Stimulated activated CD4-positive, alpha-beta T cell treated with anti-CD3 and anti-CD28 coated beads, Interleukin-15, amount 100 ng/mL, for 24 hours (primary cell): Measurements from ENCODE around the gene SPHKAP.
"Not testable (repeated sequence)": the region's sequence is repeated elsewhere in the genome, so short reads cannot be mapped to it uniquely, and the experiment has no call there.

ENCODE experiments used
- DNase-seq: peaks from one replicate; pipeline ENCODE4 v3.0.0-alpha.2; 2020

The SPHKAP gene

DNA sequence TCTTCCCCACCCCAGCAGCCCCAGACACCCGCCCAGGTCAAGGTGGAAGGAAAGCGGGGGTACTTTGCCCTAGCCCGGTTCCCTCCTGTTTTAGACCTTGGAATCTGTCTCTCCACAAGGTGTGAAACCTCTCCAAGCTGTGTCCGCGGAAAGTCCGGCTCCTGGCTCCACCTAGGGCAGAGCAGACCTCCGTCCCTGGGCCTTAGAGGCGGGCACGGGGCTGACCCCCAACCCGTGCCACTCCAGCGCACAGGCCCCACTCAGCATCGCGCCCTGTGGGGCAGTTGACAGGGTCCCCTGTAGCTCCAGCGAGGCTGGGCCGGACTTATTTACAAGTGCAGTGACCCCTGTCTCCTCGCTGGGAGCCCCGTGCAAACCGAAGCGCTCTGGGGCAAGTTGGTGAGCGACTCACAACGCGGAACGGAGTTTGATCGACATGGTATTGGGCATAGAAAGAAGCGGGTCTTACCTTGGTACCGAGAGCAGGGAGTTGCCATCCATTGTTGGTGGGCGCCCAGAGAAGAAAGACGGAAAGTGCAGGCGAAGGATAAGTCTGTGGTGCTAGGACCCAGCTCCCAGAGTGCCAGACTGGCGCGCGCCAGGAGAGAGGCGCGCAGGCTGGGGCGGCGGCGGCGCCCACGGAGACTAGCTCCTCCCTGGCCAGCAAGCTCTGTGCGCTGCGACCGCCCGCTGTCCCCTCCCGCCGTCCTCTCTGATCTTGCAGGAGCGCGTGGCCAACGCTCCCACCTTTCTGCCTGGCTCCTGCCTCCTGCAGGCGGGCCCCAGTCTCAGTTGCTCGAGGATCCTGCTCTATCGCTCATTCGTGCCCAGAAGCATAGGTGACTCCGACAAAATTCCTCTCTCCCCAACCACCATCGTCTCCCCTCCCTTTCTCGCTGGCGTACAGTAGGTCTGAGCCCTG, at the start of gene SPHKAP:
Gene SPHKAP (minus strand): TSS at position 590 of the 922 bp plus-strand sequence. CDS start 89 bp downstream, at position 501.
- DNase-seq, result no peak

DNA sequence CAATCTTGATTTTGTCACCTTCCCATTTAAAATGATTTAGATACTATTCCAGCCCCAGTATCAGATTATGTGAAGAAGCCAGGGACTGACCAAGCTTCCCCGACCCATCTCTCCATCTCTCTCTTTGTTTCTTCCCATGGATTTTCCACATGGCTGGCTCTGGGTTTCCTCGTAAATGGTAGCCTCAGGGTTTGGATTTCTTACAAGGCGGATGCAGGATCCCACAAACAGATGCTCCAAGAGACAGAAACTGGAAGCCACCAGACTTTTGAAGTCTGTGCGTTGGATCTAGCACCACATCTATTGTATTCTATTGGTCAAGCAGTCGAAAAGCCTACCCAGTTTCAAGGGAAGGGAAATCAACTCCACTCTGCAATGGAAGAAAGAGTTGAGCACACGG, 46.0 kb upstream of the SPHKAP start:
- no peak for DNase-seq

GRCh38 chr2:228224410-228224809, 42.9 kb upstream of the SPHKAP start:
- no peak for DNase-seq

- DNase-seq, result not testable (repeated sequence)
Observed at GRCh38 chr2:228218593-228218992, 37.1 kb upstream of the SPHKAP start.

GRCh38 chr2:228197504-228197903, 16.0 kb upstream of the SPHKAP start:
- DNase-seq, result no peak

GRCh38 chr2:228180181-228181097, 1.0 kb downstream of the SPHKAP start:
- DNase-seq, result no peak

- no peak for DNase-seq
Observed at GRCh38 chr2:228167290-228167689, 14.2 kb downstream of the SPHKAP start.

GRCh38 chr2:228164718-228165117, 16.8 kb downstream of the SPHKAP start:
- no peak for DNase-seq

GRCh38 chr2:228157841-228158240, 23.6 kb downstream of the SPHKAP start:
- DNase-seq, result no peak

GRCh38 chr2:228144961-228145360, 36.5 kb downstream of the SPHKAP start:
- DNase-seq, result no peak

DNA sequence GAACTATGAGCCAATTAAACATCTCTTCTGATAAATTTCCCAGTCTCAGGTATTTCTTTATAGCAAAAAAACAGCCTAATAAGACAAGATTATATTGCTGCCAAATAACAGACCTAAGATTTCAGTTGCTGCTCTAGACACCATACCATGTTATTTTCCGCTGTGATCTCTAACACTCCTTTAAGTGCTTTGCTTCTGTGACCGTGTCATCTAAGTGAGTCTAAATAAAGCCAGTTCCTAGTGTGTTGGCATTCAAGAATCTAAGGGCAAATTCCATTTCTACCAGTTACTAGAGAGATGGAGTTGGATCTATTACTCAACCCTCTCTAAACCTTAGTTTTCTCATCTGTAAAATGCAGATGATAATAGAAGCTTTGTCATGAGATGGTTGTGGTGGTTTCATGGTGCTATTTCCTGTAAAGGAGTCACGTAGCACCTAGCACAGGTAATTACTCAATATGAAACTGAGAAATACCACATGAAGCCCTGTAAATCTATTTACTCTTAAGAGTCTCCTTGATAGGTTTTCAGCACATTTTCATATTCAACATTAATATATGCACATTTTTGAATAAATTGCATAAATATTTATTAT, 40.5 kb downstream of the SPHKAP start:
- no peak for DNase-seq

GRCh38 chr2:228136027-228136426, 45.5 kb downstream of the SPHKAP start:
- no peak for DNase-seq

DNA sequence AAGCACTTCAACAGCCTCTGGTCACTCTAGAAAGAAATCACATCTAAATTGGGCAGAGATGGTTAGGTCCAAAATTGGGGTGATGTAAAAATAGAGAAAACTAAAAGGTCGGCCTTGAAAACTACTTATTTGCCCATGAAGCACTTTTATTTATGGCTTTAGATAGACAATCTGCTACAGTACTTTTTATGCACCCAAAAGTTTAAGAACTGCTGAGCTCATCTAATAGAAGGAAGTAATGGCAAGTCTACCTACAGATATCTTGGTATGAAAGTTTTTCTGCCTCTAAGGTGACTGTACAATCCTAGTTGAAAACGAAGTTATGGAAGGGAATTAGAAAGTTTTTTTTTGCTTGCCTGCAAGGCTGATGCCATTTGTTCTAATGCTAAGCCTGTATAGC, 46.2 kb downstream of the SPHKAP start:
- no peak for DNase-seq

DNA sequence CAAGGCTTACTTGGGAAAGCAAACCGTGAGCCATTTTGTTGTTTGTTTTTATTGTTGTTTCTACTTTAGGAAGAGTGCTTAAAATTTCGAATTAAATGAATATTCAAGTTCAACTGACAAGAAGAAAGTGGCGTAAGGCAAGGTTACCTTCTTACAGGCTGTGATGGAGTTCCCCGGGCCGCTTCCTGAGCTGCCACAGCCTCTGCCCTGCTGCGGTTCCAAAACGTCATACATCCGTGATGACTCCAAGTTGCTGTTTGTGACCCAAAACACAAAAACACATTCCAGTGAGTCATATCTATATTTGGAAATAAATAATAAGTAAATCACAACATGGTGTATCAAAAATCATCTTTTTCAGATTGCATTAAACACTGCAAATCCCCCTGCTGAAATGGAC, 49.7 kb downstream of the SPHKAP start:
- no peak for DNase-seq

- DNase-seq, result no peak
Observed at GRCh38 chr2:228126401-228126800, 55.1 kb downstream of the SPHKAP start.

DNA sequence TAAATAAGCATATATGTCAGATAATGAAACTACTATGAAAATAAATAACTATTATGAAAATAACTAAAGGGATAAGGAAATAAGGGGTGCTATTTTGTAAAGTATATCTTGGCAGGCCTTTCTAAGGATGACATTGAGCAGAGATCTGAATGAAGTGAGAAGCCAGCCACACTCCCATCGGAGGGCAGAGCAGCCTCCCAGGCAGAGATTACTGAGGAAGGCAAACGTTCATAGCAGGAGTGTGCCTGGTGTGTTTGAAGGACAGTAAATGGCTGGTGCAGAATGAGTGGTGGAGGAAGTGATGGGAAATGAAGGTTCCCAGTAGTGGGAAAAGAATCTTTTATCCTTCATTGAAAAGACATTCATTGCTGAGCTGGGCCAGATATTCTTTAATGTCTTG, 62.5 kb downstream of the SPHKAP start:
- DNase-seq, result no peak

GRCh38 chr2:228107846-228108245, 73.6 kb downstream of the SPHKAP start:
- no peak for DNase-seq

DNA sequence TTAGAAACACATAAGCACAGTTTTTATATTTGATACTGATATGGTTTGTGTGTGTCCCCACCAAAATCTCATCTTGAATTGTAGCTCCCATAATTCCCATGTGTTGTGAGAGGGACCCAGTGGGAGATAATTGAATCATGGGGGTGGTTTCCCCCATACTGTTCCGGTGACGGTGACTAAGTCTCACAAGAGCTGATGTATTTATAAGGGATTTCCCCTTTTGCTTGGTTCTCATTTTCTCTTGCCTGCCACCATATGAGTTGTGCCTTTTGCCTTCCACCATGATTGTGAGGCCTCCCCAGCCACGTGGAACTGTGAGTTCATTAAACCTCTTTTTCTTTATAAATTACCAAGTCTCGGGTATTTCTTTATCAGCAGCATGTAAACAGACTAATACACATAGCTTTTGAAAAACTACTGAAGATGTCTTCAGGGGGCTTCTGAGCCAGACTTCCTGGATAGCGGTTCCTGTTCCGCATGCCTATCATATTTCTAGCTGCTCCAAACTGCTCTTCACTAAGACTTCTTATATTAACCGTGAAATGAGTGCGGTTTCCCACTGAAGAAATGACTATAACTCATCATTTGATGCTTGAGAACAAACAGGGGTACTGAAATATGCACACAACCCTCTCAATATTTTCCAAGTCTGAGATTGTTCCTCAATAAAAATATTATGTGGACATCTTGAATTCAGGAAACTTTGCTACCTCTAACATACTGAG, 75.8 kb downstream of the SPHKAP start:
- no peak for DNase-seq

GRCh38 chr2:228104215-228104614, 77.3 kb downstream of the SPHKAP start:
- DNase-seq, result no peak

GRCh38 chr2:228103379-228103778, 78.1 kb downstream of the SPHKAP start:
- no peak for DNase-seq

DNA sequence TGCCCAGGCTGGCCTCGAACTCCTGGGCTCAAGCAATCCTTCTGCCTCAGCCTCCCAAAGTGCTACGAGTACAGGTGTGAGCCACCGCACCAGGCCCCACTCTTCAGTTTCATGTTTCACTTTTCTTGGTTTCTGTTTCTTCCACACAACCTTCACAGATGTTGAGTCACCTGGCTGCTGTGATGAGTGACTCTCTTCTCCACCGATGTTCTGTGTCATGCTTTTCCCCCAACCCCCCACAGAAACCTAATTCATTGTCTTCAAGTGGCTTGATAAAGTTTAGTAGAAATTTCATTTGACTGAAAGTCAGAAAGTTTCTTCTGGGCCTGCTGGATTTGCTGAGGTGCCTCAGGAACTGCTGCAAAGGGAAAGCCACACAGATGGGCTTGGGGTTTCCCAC, 78.5 kb downstream of the SPHKAP start:
- no peak for DNase-seq

GRCh38 chr2:228094377-228094921, 87.0 kb downstream of the SPHKAP start:
- DNase-seq, result no peak
